SW480 (cell line): Measurements from ENCODE around the gene CD207.
A peak's percentile ranks its signal among the peaks of the same experiment; 100 is the strongest.

ENCODE experiments used
- DNase-seq: peaks from one replicate; pipeline ENCODE4 v3.0.0-alpha.2; 2016; ENCODE audit warnings: low spot score

CD207 gene

DNA sequence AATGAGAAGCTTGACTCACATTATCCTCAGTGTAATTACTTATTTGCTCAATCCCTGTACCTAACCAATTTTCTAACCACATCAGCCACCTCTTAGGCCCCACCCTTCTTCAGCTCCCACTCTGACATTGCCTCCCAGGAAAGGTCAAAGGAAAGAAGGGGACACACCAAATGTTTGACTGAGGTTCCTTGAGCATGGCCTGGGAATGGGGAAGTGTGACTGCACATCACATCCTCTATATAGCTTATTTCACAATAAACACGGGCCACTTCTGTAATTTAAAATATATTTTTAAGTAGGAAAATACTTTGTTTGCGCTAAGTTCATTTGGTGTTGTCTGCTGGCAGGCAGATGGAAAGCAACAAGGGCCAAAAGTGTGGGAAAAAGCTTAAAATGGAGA is 42.2 kb downstream of the CD207 start:
- no peak for DNase-seq

DNA sequence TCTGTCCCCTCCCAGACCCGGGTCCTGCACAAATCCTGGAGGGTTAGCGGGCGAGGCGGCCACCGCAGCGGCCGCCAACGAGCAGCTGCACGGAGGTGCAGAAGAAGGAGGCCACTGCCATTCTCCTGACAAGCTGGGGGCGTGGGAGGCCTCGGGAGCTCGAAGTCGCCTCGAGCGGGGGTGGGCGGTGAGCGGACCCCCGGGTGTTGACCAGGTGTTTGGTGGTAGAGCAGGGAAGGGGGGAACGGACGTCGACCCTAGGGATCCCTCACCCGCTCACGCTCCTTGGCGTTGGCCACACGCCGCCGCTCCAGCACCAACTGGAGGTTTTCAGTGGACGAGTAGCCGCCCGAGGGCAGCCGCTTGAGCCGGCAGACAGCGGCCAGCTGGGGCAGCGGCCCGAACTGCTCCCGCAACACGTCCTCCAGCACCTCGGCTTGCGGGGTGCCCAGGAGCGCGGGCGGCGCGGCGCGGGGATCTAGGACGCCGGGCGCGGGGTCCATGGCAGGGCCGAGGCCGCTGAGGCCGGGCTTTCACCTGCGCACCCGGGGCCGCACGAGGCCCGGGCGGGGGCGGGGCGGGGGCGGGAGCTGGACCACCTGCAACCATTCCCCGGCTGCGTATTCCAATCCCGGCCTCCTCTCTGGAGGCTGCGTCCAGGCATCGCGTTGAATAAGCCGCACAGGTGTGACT is 45.3 kb downstream of the CD207 start, which contains the start of gene FIGLA:
Gene FIGLA (minus strand): TSS at position 508 of the 693 bp plus-strand sequence. CDS start 5 bp downstream, at position 503.
- DNase-seq: no peak

DNA sequence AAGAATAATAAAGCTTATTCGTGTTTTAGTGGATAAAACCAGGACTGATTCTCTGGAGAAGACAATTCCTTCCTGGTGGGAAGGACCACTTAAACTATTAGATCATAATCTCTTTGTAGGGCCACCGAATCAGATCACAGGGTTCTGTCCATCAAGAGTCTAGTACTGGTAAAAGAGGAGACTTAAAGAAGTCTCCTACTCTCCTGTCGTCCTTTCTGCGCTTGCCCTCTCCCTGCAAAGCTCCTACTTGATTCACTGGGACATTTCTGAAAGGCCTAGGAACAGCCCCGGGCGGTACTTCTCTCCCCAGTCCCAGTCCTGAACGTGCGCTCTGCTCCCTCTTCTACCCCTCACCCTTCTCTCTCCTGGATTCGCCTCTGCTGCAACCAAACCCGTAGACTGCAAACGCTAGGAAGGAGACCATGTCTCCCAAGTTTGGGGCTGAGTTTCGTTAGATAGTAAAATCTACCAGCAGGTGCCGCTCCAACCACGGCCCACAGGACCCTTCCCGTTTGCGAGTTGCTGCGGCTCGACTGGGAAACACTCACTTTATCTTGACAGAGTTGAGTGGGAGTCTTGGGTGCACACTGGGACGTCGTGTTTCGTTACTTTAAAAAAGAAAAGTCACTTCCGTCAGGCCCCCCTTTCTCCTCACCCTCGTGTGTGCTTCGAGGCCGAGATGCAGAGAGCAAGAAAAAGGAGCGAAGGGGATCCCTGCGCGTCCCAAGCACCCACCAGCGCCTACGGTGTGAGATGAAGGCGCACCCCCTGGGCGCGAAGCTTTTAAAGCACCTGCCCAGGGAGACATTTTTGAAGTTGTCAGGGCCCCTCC is 46.1 kb downstream of the CD207 start:
- DNase-seq: no peak

DNA sequence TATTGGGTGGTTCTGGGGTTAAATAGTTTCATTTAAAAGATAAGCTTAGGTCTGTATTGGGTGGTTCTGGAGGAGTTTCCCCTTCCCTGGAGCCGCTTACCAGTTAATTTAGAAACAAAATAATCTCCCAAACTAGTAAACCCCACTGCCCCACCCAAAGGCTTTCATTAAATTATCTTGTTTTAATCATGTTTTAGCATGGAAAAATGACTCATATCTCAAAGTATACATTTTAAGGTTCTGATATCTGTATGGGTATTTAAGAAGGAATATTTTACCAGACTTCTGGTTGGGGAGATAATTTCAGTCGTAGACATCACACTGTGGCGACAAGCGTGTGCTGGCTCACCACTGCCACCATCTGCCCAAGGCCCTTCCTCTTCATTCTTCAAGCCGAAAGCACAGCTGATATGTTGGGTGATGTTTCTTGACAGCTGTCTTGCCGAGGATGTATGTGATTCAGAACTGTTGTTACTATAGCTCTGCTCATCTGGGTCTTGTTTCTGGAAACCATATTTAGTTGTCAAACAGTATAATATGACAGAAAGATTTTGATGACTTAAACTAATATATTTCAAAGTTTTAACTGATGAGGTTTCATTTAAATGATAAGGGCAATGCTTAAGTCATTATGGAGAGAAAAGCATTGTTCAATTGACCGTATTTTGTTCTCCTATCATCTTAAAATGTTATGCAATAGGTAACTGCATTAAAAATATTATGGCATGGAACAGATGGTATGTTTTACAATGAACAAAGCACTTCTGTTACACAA is 50.3 kb downstream of the CD207 start:
- DNase-seq: peak; percentile 66

DNA sequence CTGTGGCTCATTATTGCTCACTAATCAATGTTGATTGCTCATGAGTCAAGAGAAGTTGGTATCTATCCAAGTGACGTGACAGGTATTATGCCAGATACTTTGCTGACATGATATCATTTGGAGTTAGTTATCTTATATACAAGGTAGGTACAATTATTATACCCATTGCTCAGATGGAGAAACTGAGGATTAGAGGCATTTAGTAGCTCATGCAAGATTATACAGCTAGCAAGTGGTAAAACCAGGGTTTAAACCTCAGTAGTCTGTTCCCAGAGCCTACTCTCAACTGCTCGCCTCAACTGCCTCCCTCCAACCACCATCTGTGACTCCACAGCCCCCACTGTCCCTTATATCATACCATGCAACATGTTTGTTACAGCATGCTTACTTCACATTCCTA is 51.3 kb downstream of the CD207 start:
- no peak for DNase-seq
